Measurements from ENCODE around the gene NPIPB2.
A peak's percentile ranks its signal among the peaks of the same experiment; 100 is the strongest.
"Not testable (repeated sequence)": the region's sequence is repeated elsewhere in the genome, so short reads cannot be mapped to it uniquely, and the experiment has no call there.

The NPIPB2 gene

DNA sequence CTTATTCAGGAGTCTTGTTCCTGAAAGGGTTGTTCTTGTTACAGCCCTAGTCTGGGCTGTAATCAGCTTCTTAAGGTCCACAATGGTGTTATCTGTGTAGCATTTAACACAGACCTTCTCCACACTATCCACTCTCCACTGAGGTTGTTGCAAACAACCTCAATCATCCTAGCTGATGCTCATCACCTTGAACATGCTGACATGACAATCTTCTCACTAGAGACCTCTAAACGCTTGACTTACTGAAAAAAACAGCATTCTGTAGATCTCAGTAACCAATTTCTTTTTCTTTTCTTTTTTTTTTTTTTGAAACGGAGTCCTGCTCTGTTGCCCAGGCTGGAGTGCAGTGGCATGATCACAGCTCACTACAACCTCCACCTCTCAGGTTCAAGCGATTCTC lies 26.7 kb upstream of the NPIPB2 start:
- no peak for TF ChIP-seq ZNF274 (IDR thresholded peaks at IDR 0.05; ENCODE audit: low read depth, low read length)
- peak overlapping the region; percentile 54; the same call in 1 of the 2 replicates for H3K4me3 ChIP-seq (ENCODE audit: low read length)

DNA sequence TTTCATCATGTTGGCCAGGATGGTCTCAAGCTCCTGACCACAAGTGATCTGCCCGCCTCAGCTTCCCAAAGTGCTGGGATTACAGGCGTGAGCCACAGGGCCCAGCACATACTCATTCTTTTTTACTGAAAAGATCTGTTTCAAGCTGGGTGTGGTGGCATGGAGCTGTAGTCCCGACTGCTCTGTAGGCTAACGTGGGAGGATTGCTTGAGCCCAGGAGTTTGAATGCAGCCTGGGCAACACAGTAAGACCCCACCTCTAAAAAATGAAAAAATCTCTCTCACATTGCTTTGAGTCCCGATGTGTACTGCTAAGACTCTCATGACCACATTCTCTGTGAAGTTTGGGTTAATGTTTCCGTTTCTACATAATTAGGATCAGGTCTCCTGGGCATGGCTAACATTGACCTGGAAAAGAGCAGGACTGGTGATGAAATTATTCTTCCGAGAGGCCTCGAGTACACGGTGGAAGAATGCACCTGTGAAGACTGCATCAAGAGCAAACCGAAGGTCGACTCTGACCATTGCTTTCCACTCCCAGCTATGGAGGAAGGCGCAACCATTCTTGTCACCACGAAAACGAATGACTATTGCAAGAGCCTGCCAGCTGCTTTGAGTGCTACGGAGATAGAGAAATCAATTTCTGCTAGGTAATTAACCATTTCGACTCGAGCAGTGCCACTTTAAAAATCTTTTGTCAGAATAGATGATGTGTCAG lies 25.5 kb upstream of the NPIPB2 start:
- H3K4me3 ChIP-seq (ENCODE audit: low read length): peak overlapping the region; percentile 54
- no peak for TF ChIP-seq ZNF274 (IDR thresholded peaks at IDR 0.05; ENCODE audit: low read depth, low read length)

DNA sequence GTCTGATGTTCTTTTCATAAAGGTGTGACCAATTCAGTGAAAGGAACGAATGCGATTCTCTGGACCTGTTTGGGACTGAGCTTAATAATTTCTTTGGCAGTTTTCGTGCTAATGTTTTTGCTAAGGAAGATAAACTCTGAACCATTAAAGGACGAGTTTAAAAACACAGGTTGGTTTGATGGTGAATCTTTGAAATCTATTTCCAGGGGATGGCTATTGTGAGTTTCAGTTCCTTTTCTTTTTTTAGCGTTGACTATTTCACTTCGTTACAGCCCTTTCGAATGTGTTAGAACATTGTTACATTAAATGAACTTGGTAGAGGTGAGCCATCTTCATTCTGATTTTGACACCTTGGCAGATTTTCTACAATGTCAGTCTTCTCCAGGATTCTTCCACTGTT lies 24.3 kb upstream of the NPIPB2 start:
- peak overlapping the region; percentile 92 for H3K4me3 ChIP-seq (ENCODE audit: low read length)
- TF ChIP-seq ZNF274 (IDR thresholded peaks at IDR 0.05; ENCODE audit: low read depth, low read length): no peak

DNA sequence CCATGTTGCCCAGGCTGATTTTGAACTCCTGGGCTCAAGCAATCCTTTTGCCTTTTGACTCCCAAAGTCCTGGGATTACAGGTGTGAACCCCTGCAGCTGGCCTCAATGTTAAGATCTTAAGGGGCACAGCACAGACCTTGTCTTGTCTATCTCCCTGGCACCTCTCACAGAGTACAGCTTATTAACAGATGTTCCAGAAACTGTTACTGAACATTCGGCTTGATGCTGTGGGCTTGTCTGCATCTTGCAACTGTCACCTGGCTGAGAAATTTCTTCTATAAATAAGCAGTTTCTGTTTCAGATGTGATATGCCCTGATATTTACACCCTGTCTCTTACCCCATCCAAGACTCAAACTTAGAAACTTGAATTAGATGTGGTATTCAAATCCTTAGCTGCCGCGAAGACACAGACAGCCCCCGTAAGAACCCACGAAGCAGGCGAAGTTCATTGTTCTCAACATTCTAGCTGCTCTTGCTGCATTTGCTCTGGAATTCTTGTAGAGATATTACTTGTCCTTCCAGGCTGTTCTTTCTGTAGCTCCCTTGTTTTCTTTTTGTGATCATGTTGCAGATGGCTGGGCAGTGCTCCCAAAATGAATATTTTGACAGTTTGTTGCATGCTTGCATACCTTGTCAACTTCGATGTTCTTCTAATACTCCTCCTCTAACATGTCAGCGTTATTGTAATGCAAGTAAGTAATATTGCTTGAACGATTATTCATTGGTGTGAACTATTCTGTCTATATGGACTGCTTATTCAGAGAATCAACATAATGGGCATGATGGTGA lies 23.1 kb upstream of the NPIPB2 start, which contains the start of gene TNFRSF17:
Gene TNFRSF17, plus strand, starts transcription at position 450 of the 791 bp plus-strand sequence. Its CDS starts 115 bp downstream, at position 565.
- H3K4me3 ChIP-seq (ENCODE audit: low read length): peak within 1 kb of the TSS; percentile 92
- no peak for TF ChIP-seq ZNF274 (IDR thresholded peaks at IDR 0.05; ENCODE audit: low read depth, low read length)

DNA sequence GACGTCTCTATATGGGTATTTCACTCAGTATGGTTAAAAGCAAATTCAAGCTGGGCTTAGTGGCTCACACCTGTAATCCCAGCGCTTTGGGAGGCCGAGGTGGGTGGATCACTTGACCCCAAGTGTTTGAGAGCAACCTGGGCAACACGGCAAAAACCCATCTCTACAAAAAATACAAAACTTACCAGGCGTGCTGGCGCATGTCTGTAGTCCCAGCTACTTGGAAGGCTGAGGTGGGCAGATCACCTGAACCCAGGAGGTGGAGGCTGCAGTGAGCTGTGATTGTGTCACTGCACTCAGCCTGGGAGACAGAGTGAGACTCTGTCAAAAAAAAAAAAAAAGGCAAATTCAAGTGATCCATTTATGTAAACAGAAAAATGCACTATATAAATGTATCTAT lies 21.9 kb upstream of the NPIPB2 start:
- H3K4me3 ChIP-seq (ENCODE audit: low read length): peak overlapping the region; percentile 92; the same call in 1 of the 2 replicates
- TF ChIP-seq ZNF274 (IDR thresholded peaks at IDR 0.05; ENCODE audit: low read depth, low read length): no peak

DNA sequence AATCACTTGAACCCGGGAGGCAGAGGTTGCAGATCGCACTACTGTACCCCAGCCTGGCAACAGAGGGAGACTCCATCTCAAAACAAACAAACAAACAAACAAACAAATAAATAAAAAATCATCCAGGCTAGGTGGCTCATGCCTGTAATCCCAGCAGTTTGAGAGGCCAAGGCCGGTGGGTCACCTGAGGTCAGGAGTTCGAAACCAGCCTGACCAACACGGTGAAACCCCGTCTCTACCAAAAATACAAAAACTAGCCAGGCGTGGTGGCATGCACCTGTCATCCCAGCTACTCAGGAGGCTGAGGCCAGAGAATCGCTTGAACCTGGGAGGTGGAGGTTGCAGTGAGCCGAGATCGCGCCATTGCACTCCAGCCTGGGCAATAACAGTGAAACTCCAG lies 21.1 kb upstream of the NPIPB2 start:
- not testable (repeated sequence) for H3K4me3 ChIP-seq (ENCODE audit: low read length)

DNA sequence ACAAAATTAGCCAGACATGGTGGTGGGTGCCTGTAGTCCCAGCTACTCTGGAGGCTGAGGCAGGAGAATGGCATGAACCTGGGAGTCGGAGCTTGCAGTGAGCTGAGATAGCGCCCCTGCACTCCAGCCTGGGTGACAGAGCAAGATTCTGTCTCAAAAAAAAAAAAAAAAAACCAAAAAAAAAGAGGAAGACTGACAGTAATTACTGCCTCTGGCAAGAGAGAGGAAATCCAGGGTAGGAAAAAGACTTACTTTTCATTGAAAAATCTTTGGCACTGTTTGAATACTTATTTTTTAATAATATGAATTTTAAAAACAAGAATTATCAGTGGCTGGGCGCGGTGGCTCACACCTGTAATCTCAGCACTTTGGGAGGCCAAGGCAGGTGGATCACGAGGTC lies 20.6 kb upstream of the NPIPB2 start:
- H3K4me3 ChIP-seq (ENCODE audit: low read length): not testable (repeated sequence)

DNA sequence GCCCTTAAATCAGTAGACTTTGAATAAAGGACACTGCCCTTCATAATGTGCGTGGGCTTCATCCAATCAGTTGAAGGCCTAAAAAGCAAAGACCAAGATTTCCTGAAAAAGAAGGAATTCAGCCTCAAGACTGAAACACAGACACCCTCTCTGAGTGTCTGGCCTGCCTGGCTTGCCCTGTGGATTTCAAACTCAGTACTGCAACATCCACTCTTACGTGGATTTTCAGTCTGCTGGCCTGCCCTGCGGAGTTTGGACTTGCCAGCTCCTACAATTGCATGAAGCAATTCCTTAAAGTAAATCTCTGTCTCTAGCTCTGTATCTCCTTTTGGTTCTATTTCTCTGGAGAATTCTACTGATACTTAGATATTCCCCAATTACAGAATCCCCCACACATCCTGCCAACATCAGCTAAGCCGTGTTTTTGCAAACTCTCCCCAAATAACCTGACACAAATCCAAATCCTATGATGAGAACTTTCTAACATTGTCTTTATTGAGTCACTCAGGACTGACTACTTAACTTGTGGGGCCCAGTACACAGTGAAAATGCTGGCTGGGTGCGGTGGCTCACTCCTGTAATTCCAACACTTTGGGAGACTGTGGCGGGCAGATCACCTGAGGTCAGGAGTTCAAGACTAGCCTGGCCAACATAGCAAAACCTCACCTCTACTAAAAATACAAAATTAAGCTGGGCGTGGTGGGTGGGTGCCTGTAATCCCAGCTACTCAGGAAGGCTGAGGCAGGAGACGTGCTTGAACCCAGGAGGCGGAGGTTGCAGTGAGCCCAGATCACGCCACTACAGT lies 15.9 kb upstream of the NPIPB2 start:
- H3K4me3 ChIP-seq (ENCODE audit: low read length): no peak overlapping the region
- TF ChIP-seq ZNF274 (IDR thresholded peaks at IDR 0.05; ENCODE audit: low read depth, low read length): no peak

DNA sequence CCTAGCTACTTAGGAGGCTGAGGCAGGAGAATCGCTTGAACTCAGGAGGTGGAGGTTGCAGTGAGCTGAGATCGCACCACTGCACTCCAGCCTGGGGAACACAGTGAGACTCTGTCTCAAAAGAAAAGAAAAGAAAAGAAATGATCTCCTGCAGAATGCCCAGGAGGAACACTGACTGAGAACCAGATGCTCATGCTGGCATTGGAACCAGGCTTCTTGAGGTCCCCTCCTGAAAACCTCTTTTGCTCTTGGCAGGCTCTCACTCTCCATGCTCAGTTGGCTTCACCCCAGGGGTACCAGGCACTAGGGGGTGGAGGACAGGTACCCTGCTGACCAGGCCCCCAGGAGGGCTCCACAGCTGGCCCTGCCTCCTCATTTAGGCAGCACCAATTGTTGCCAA lies 14.7 kb upstream of the NPIPB2 start:
- TF ChIP-seq ZNF274 (IDR thresholded peaks at IDR 0.05; ENCODE audit: low read depth, low read length): no peak
- H3K4me3 ChIP-seq (ENCODE audit: low read length): no peak overlapping the region

DNA sequence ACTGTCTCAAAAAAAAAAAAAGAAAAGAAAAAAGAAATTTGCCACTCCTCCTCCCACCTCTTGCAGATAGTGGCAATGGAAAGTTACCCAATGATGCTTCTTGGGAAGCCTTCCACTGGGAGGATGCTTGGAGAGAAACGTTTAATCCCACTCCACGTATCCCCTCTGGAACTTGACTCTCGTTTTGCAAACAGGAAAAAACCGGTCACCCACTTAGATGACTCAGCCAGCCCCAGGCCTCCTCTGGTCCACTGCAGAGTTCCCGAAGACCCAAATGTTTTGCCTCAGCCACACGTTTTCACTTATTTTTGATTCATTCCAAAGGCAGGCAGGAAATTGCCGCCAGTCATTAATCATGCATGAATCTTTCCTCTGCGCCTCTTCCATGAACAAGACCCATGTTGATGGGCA lies 13.9 kb upstream of the NPIPB2 start:
- no peak overlapping the region for H3K4me3 ChIP-seq (ENCODE audit: low read length)
- no peak for TF ChIP-seq ZNF274 (IDR thresholded peaks at IDR 0.05; ENCODE audit: low read depth, low read length)

DNA sequence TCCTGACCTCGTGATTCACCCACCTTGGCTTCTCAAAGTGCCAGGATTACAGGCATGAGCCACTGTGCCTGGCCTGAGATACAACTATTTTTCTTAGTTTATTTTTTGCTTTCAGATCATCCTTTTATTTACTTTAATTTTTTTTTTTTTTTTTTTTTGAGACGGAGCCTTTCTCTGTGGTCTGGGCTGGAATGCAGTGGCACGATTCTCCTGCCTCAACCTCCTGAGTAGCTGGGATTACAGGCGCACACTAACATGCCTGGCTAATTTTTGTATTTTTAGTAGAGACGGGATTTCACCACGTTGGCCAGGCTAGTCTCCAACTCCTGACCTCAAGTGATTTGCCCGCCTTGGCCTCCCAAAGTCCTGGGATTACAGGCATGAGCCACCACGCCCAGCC lies 11.7 kb upstream of the NPIPB2 start:
- H3K4me3 ChIP-seq (ENCODE audit: low read length): not testable (repeated sequence)

DNA sequence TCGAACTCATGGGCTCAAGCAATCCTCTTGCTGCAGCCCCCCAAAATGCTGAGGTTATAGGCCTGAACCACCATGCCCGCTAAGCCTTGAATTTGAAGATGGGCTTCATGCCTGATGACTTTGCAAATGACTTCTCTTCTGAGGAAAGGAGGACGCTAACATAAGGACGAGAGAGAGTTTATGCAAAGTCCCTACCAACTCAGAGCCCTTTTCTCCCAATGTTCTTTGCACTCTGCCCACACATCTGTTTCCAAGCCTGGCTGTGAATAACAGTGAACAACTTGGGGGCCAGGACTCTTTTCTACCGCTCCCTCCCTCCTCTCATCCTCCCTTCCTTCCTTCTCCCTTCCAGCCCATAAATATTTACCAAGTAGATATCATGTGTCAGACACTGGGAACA lies 8.5 kb upstream of the NPIPB2 start:
- H3K4me3 ChIP-seq (ENCODE audit: low read length): no peak overlapping the region
- no peak for TF ChIP-seq ZNF274 (IDR thresholded peaks at IDR 0.05; ENCODE audit: low read depth, low read length)

DNA sequence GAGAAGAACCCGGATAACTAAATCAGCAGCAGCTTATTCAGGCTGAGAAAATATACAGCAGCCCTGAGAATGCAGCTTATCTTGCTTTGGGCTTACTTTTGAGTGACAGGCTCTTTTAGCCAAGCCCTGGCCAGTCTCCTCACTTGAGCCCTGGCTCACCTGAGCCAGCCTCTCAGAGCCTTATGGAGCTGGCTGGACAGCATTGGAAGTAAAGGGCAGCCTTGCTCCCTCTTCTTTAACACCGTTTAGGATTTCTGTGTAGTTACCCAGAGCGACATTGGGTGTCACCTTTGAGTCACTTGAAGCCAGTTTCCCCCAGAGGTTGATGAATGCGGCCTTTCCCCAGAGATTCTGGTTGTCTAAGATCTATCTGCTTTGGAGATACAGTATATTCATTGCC lies 7.7 kb upstream of the NPIPB2 start:
- no peak for TF ChIP-seq ZNF274 (IDR thresholded peaks at IDR 0.05; ENCODE audit: low read depth, low read length)
- no peak overlapping the region for H3K4me3 ChIP-seq (ENCODE audit: low read length)

DNA sequence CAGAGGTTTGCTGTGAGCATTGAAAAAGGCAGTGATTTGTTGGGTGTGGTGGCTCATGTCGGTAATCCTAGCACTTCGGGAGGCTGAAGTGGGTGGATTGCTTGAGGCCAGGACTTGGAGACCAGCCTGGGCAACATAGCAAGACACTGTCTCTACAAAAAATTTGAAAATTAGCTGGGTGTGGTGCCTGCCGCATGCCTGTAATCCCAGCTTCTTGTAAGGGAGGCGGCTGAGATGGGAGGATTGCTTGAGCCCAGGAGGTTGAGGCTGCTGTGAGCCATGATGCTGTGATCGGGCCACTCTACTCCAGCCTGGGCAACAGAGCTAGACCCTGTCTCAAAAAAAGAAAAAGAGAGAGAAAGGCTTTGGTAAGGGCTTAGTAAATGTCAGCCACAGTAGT lies 7.0 kb upstream of the NPIPB2 start:
- TF ChIP-seq ZNF274 (IDR thresholded peaks at IDR 0.05; ENCODE audit: low read depth, low read length): no peak

DNA sequence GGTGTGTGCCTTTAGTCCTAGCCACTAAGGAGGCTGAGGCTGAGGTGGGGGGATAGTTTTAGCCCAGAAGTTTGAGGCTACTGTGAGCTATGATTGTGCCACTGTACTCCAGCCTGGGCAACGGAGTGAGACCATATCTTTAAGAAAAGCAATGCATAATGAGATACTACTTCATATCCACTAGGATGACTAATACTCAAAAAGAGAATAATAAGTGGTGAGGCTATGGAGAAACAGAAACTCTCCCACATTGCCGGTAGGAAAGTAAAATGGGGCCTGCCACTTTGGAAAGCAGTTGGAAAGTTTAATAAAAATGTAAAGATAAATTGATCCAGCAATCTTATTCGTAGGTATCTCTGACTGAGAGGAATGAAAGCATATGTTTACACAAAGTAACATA lies 4.6 kb upstream of the NPIPB2 start:
- TF ChIP-seq ZNF274 (IDR thresholded peaks at IDR 0.05; ENCODE audit: low read depth, low read length): no peak
- no peak overlapping the region for H3K4me3 ChIP-seq (ENCODE audit: low read length)

More for the DNA sequence above, 7.0 kb upstream of the NPIPB2 start:
- H3K4me3 ChIP-seq (ENCODE audit: low read length): no peak overlapping the region

DNA sequence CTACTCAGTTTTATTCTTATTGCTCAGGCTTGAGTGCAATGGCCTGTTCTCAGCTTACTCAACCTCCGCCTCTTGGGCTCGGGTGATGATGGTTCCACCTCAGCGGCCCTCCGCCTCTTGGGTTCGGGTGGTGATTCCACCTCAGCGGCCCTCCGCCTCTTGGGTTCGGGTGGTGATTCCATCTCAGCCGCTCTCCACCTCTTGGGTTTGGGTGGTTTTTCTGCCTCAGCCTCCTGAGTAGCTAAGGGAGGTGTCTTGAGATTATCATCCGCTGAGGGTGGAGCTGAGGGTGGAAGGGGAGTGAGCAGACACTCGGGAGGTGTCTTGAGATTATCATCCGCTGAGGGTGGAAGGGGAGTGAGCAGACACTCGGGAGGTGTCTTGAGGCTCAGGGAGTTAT lies 14.5 kb downstream of the NPIPB2 start:
- not testable (repeated sequence) for H3K4me3 ChIP-seq (ENCODE audit: low read length)

DNA sequence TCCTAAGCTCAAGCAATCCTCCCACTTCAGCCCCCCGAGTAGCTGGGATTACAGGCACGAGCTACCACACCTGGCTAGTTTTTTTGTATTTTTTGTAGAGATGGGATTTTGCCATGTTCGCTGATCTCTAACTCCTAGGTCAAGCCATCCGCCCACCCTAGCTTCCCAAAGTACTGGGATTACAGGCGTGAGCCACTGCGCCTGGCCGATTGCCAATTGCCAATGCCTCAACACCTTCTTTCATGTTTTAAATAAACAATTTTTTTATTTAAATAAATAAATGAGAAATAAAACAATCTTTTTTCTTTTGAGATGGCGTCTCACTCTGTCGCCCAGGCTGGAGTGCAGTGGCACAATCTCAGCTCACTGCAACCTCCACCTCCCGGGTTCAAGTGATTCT lies 17.8 kb downstream of the NPIPB2 start:
- not testable (repeated sequence) for H3K4me3 ChIP-seq (ENCODE audit: low read length)

Measured in GM08714 (cell line).